Endothelial cell of umbilical vein (primary cell): Measurements from ENCODE around the gene CNTN5.

Experiments
- EZH2 ChIP-seq: IDR thresholded peaks from 2 replicates; pipeline ENCODE4 v1.6.1; 2012; ENCODE audit warnings: borderline replicate concordance, low read depth, mild to moderate bottlenecking, moderate library complexity, low read length, inconsistent platforms; ENCODE audit not compliant: severe bottlenecking
- FOS ChIP-seq: IDR thresholded peaks from 2 replicates; pipeline ENCODE4 v1.6.1; 2011; ENCODE audit warnings: mild to moderate bottlenecking, low read length, moderate library complexity, borderline replicate concordance; ENCODE audit not compliant: insufficient read depth
- GATA2 ChIP-seq: IDR thresholded peaks from 2 replicates; pipeline ENCODE4 v1.7.0; 2011; ENCODE audit warnings: low read depth, mild to moderate bottlenecking, moderate library complexity, mixed read lengths, low read length; ENCODE audit not compliant: insufficient read length, insufficient read depth
- JUN ChIP-seq: IDR thresholded peaks from 2 replicates; pipeline ENCODE4 v1.6.1; 2011; ENCODE audit warnings: borderline replicate concordance, low read depth; ENCODE audit not compliant: insufficient read length, insufficient read depth
- MAX ChIP-seq: IDR thresholded peaks from 2 replicates; pipeline ENCODE4 v1.6.1; 2011; ENCODE audit not compliant: insufficient read depth, insufficient read length
- MYC ChIP-seq: IDR thresholded peaks from one replicate; pipeline ENCODE4 v1.6.1; 2011; ENCODE audit warnings: mild to moderate bottlenecking, low read depth, low read length
- POLR2A ChIP-seq: IDR thresholded peaks from 2 replicates; pipeline ENCODE4 v1.6.1; 2012; ENCODE audit warnings: low read depth, mild to moderate bottlenecking, control low read depth, low read length
- POLR2AphosphoS5 ChIP-seq: IDR thresholded peaks from 2 replicates; pipeline ENCODE4 v1.6.1; 2012; ENCODE audit warnings: low read depth, mild to moderate bottlenecking, control low read depth, low read length, moderate library complexity; ENCODE audit not compliant: insufficient read depth
- TF ChIP-seq, protein P1 (sequence below), 2 donors: IDR thresholded peaks; 1 replicate in 1 of 2; 2 replicates in 1 of 2; pipeline ENCODE4 v1.5.1; 2011; ENCODE audit warnings: low read length in 2 of 2, mild to moderate bottlenecking in 2 of 2, moderate library complexity in 2 of 2, control low read depth in 1 of 2, inconsistent platforms in 1 of 2, low read depth in 1 of 2; ENCODE audit not compliant: insufficient read depth in 1 of 2; ENCODE audit errors: extremely low read depth in 1 of 2

DNA sequence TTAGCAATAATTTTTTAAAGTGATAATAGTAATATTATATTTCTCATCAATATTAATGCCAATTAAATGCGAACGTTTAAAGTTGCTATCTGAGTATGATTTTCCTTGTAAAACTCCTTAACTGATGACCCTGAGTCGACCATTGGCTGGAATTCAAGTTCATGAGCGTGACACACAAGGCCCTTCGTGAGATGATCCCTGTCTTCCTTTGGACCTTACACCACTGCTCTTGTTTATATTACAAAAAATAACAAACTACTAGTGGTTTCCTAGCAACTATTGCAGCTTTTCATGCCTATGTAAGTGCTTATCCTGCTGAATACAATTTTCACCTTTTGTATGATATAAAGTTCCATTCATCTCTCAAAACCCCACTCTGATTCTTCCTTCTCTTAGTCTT is 752.9 kb downstream of the CNTN5 start:
- TF ChIP-seq, protein P1, sequence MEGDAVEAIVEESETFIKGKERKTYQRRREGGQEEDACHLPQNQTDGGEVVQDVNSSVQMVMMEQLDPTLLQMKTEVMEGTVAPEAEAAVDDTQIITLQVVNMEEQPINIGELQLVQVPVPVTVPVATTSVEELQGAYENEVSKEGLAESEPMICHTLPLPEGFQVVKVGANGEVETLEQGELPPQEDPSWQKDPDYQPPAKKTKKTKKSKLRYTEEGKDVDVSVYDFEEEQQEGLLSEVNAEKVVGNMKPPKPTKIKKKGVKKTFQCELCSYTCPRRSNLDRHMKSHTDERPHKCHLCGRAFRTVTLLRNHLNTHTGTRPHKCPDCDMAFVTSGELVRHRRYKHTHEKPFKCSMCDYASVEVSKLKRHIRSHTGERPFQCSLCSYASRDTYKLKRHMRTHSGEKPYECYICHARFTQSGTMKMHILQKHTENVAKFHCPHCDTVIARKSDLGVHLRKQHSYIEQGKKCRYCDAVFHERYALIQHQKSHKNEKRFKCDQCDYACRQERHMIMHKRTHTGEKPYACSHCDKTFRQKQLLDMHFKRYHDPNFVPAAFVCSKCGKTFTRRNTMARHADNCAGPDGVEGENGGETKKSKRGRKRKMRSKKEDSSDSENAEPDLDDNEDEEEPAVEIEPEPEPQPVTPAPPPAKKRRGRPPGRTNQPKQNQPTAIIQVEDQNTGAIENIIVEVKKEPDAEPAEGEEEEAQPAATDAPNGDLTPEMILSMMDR (IDR thresholded peaks at IDR 0.05; ENCODE audit: extremely low read depth in 1 of 2, insufficient read depth in 1 of 2, low read depth in 1 of 2, low read length in 2 of 2) = no peak
- no peak for TF ChIP-seq POLR2A
- no peak for TF ChIP-seq MYC
- no peak for TF ChIP-seq MAX
- no peak for TF ChIP-seq EZH2
- no peak for TF ChIP-seq GATA2
- no peak for TF ChIP-seq JUN
- TF ChIP-seq POLR2AphosphoS5 = no peak
- no peak for TF ChIP-seq FOS
